SH-SY5Y (cell line): Measurements from ENCODE around the gene LCORL.

ENCODE experiments used
- GATA2 ChIP-seq: IDR thresholded peaks from 2 replicates; pipeline ENCODE4 v1.6.1; 2011; ENCODE audit warnings: mild to moderate bottlenecking, low read depth, low read length
- GATA3 ChIP-seq: IDR thresholded peaks from 2 replicates; pipeline ENCODE4 v1.6.1; 2011; ENCODE audit warnings: low read depth, mild to moderate bottlenecking, low read length, moderate library complexity

Gene LCORL

GRCh38 chr4:17924189-17924588, 97.4 kb downstream of the LCORL start:
- TF ChIP-seq GATA2 (no peak), GATA3 (no peak)

DNA sequence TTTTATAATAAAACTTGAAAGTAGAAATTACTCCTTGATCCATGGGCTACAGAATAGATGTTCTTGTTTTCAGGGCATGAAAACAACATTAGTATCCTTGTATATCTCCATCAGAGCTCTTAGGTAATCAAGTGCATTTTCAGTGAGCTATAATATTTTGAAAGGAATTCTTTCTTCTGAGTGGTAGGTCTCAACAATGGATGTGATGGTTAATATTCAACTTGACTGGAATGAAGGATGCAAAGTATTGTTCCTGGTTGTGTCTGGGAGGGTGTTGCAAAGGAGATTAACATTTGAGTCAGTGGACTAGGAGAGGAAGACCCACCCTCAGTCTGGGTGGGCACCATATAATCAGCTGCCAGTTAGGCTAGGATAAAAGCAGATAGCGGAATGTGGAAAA, 100.1 kb downstream of the LCORL start:
- TF ChIP-seq GATA2 = no peak

DNA sequence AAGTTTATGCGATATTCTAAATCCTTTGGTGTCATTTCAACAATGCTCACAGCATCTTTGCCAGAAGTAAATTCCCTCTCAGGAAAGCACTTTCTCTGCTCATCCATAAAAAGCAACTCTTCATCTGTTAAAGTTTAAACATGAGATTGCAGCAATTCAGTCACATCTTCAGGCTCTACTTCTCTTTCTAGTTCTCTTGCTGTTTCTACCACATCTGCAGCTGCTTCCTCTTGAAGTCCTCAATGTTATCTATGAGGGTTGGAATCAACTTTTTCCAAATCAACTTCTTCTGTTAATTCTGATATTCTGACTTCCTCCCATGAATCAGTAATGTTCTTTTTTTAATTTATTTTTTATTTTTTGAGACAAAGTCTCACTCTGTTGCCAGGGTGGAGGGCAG, 100.9 kb downstream of the LCORL start:
- TF ChIP-seq GATA2 = no peak
- TF ChIP-seq GATA3 = no peak

DNA sequence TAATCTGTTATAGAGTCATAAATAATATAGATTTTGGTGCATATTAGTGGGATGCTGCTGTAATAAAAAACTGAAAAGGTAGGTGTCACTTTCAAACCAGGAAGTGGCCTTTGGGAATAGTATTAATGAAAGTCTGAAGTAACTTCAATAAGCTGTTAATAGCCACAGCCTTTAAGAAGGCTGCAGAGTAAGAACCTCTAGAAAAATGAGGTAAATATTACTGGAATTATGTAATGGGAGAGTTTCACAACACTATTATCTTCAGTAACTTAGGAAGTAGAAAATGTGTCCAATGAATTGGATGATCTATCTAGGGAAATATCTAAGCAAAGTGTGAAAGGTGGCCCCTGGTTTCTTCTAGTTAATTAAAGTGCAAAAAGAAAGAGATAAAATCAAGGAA, 106.1 kb downstream of the LCORL start:
- TF ChIP-seq GATA2 (no peak), GATA3 (no peak)

GRCh38 chr4:17912011-17912410, 109.5 kb downstream of the LCORL start:
- TF ChIP-seq GATA2 (no peak), GATA3 (no peak)

DNA sequence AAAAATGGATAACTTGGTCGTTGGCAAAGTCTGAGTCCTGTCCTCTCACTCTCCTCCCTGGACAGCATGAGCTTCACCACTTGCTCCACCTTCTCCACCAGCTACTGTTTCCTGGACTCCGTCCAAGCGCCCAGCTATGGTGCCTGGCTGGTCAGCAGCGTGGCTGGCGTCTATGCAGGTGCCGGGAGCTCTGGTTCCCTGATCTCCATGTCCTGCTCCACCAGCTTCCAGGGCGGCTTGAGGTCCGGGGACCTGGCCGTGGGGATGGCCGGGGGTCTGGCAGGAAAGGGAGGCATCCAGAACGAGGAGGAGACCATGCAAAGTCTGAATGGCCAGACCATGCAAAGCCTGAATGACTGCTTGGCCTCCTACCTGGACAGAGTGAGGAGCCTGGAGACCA, 109.9 kb downstream of the LCORL start:
- TF ChIP-seq GATA3 (no peak), GATA2 (no peak)

- no peak for TF ChIP-seq GATA2
- no peak for TF ChIP-seq GATA3
These were observed 123.0 kb downstream of the LCORL start for GRCh38 chr4:17898553-17899055.

- no peak for TF ChIP-seq GATA3
- TF ChIP-seq GATA2 = no peak
These were observed 126.1 kb downstream of the LCORL start for GRCh38 chr4:17895481-17895880.

GRCh38 chr4:17894421-17894820, 127.1 kb downstream of the LCORL start:
- TF ChIP-seq GATA3 (peak; percentile 71; the same call in 1 of the 2 replicates), GATA2 (no peak)

- TF ChIP-seq GATA3 = no peak
- TF ChIP-seq GATA2 = no peak
These were observed 131.9 kb downstream of the LCORL start for GRCh38 chr4:17889692-17890091.

DNA sequence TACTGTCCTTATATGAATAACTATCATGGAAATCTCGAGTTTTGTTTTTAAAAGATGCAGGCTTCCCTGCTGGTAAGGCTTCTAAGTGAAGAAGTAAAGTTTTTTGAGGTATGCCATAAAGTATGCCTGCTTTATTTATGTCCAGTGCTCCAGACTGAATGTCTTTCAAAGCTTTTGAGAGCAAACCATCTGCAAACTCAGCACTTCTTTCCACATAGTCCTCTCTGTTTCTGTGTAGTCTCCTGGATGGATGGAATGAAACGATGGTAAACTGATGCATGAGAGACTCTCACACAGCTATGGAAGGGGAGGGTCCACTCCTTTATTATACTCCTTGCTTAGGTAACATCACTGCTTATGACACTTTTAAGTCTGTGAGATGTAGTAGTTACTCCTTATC, 137.0 kb downstream of the LCORL start:
- no peak for TF ChIP-seq GATA2
- TF ChIP-seq GATA3 = no peak

GRCh38 chr4:17884063-17884462, 137.5 kb downstream of the LCORL start:
- TF ChIP-seq GATA2 (no peak), GATA3 (no peak)

GRCh38 chr4:17877661-17878060, 143.9 kb downstream of the LCORL start:
- no peak for TF ChIP-seq GATA3
- no peak for TF ChIP-seq GATA2

GRCh38 chr4:17876943-17877342, 144.6 kb downstream of the LCORL start:
- TF ChIP-seq GATA3 (no peak), GATA2 (no peak)

DNA sequence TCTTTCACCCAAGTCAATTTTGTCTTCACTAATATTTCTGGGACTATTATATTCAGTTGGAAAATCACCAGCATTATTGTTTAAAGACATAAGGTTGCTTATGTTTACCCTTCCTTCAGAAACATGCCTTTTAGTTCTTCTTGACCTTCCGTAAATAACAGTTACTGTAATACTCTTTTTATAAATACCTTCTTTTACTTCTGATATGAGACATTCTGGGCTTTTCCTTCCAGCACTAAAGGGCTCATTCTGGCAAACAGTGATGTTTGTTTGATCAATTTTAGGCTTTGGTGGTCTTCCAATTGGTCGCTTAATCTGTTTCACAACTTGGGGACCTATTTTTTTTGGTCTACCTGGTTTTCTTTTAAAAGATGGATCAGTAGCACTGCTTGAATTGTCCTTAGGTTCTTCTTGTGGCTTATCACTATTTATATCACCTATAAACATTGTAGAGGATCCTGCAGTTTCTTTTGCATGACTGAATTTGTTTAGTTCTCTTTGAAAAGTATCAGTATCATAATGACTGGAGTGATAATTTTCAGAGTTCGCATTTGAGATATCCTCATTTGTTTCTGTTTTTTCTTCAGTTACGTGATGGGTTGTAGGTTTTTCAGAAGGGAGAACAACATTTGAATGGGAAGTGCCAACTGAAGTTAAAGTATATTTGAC, 146.0 kb downstream of the LCORL start:
- TF ChIP-seq GATA2 = no peak
- no peak for TF ChIP-seq GATA3

DNA sequence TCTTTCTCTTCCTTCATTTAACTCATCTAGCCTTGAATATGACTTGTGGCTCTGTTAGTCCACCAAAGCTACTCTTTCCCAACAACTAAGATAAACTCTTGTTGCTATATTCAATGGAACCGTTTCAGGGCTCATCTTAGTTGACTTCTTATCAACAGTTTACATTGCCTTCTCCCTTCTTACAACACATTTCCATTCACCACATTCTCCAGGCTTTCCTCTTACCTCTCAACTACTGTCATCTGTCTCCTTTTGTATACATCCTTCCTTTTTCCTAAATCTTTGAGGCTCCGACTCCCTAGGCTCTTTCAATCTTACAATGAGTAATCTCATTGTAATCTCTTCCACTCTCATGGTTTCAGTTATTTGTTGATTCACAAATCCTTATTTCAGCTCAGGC, 152.2 kb downstream of the LCORL start:
- TF ChIP-seq GATA3 (no peak), GATA2 (no peak)

DNA sequence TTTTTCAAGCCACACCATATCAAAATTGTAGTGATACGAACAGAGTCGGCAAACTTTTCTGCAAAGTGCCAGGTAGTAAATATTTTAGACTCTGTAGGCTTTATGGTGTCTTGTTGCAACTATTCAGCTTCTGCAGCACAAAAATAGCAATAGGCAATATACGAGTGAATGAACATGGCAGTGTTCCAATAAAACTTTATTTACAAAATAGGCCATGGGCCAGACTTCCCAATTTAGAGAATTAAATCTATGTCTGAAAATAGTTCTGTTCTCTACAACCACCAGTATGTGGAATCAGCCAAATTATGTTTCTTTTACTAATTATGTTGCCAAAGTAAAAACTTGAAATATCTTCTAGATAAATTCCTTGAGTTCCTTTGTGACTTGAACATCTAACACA, 154.3 kb downstream of the LCORL start:
- no peak for TF ChIP-seq GATA3
